HepG2 (cell line): ENCODE measurements around the gene TOM1L1. TPM values are rescaled to one million over a fixed set of nuclear protein-coding genes. Genes with fewer than 3 reads are reported as not detected.

Source experiments
- FUBP1 ChIP-seq: sonication (generic); formaldehyde crosslinking; IDR thresholded peaks from 2 replicates; pipeline ENCODE4 v1.5.1; 2020; ENCODE audit warnings: missing genetic modification reagents, mild to moderate bottlenecking, borderline replicate concordance
- HCFC1 ChIP-seq: fragments of 150-350 bp; IDR thresholded peaks from 2 replicates; pipeline ENCODE4 v1.6.1; 2014; ENCODE audit warnings: low read depth, low read length
- NCOA1 ChIP-seq: sonication (generic); formaldehyde crosslinking; IDR thresholded peaks from 2 replicates; pipeline ENCODE4 v1.9.0; 2021; ENCODE audit warnings: missing genetic modification reagents
- NFIB ChIP-seq: sonication (generic); formaldehyde crosslinking; IDR thresholded peaks from 2 replicates; pipeline ENCODE4 v1.9.0; 2021; ENCODE audit warnings: missing genetic modification reagents, mild to moderate bottlenecking, borderline replicate concordance
- SP4 ChIP-seq: sonication (generic); formaldehyde crosslinking; IDR thresholded peaks from 2 replicates; pipeline ENCODE4 v1.8.1; 2023; ENCODE audit warnings: mild to moderate bottlenecking, missing genetic modification reagents
- ZNF383 ChIP-seq: sonication (generic); formaldehyde crosslinking; IDR thresholded peaks from 2 replicates; pipeline ENCODE4 v1.4.0; 2020; ENCODE audit warnings: missing genetic modification reagents, mild to moderate bottlenecking, borderline replicate concordance
- ZNF572 ChIP-seq: sonication (generic); formaldehyde crosslinking; IDR thresholded peaks from 2 replicates; pipeline ENCODE4 v1.5.1; 2020; ENCODE audit warnings: mild to moderate bottlenecking, missing genetic modification reagents
- ZXDC ChIP-seq: sonication (generic); formaldehyde crosslinking; IDR thresholded peaks from 2 replicates; pipeline ENCODE4 v1.5.0; 2020; ENCODE audit warnings: mild to moderate bottlenecking, missing genetic modification reagents
- polyA plus RNA-seq, 8 experiments: library from polyadenylated mRNA; depleted of rRNA in 3 of 8; stranded (reverse) in 7 of 8; unstranded in 1 of 8; fragments of >200 nt; fragmentation: Illumina TruSeq in 4 of 8; extraction: Trizol in 4 of 8; gene quantifications; 2 replicates each; pipeline versions ENCODE4 v1.2.1 to v1.2.3, GENCODE V29; 2011 to 2016; ENCODE audit warnings: low read depth in 4 of 8, missing spikeins in 1 of 8, mixed read lengths in 1 of 8; ENCODE audit not compliant: insufficient read depth in 1 of 8
- total RNA-seq, 5 experiments: library from RNA; depleted of rRNA; stranded (reverse); fragments of >200 nt; fragmentation: Illumina TruSeq; extraction: Trizol; gene quantifications; 2 replicates each; pipeline ENCODE4 v1.2.3, GENCODE V29; 2016; ENCODE audit warnings: low read depth in 1 of 5
- TF ChIP-seq, protein P1 (sequence below), 2 experiments: IDR thresholded peaks; 2 replicates each; pipeline ENCODE4 v1.6.1; 2011 to 2012; ENCODE audit warnings: low read length in 2 of 2, borderline replicate concordance in 1 of 2, low read depth in 1 of 2, mild to moderate bottlenecking in 1 of 2, moderate library complexity in 1 of 2
- TF ChIP-seq, protein P2 (sequence below): sonication (generic); formaldehyde crosslinking; IDR thresholded peaks from 2 replicates; pipeline ENCODE4 v1.9.0; 2021; ENCODE audit warnings: mild to moderate bottlenecking, missing genetic modification reagents

The TOM1L1 gene
- total and polyA plus RNA-seq, 2 of the 13 experiments (the other 11 are each of a cell fraction or from before 2014, with no cell fraction given): 45.3 to 51.3 TPM

DNA sequence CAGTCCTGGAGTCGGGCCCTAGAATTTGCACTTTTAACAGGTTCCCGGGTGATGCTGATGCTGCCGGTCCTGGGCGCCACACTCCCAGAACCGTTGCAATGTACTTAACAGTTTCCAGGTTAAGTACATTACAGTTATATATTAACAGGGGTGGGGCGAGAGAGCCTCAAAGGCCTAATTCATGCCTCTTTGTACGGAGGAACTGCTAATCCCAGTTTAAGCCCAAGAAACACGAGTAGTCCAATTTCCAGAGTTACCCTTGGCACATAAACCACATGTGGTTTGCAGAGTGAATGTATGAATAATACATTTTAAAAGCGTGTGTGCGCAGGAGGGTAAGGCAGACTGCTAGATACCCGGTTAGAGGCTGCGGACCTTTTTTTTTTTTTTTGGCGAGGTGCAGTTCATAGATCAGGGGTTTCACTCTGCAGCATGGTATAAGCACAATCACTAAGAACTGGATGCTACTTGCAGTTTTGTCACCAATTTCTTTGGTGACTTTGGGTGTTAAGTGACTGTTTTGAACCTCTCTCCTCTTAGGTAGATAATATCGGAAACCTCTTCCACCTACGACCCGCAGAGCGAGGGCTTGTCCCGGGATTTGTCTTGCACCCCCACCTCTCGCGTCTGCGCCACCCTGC lies 67.1 kb downstream of the TOM1L1 start (continued):
- no peak for TF ChIP-seq HCFC1
- TF ChIP-seq SP4 (CRISPR knock-in tag): no peak
- 0 out of 2 replicates have a peak, but pooled peaks have one; percentile 35 for TF ChIP-seq ZXDC (CRISPR knock-in tag)
- TF ChIP-seq ZNF572 (CRISPR knock-in tag): no peak
- TF ChIP-seq NFIB (CRISPR knock-in tag): no peak
- TF ChIP-seq FUBP1 (CRISPR knock-in tag): no peak
- no peak for TF ChIP-seq NCOA1
- TF ChIP-seq, protein P1, sequence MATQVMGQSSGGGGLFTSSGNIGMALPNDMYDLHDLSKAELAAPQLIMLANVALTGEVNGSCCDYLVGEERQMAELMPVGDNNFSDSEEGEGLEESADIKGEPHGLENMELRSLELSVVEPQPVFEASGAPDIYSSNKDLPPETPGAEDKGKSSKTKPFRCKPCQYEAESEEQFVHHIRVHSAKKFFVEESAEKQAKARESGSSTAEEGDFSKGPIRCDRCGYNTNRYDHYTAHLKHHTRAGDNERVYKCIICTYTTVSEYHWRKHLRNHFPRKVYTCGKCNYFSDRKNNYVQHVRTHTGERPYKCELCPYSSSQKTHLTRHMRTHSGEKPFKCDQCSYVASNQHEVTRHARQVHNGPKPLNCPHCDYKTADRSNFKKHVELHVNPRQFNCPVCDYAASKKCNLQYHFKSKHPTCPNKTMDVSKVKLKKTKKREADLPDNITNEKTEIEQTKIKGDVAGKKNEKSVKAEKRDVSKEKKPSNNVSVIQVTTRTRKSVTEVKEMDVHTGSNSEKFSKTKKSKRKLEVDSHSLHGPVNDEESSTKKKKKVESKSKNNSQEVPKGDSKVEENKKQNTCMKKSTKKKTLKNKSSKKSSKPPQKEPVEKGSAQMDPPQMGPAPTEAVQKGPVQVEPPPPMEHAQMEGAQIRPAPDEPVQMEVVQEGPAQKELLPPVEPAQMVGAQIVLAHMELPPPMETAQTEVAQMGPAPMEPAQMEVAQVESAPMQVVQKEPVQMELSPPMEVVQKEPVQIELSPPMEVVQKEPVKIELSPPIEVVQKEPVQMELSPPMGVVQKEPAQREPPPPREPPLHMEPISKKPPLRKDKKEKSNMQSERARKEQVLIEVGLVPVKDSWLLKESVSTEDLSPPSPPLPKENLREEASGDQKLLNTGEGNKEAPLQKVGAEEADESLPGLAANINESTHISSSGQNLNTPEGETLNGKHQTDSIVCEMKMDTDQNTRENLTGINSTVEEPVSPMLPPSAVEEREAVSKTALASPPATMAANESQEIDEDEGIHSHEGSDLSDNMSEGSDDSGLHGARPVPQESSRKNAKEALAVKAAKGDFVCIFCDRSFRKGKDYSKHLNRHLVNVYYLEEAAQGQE (IDR thresholded peaks at IDR 0.05; ENCODE audit: borderline replicate concordance in 1 of 2, low read depth in 1 of 2, low read length in 2 of 2): 0 out of 4 replicates have a peak, but pooled peaks of 1 of the 2 experiments have one; percentile 4
- TF ChIP-seq ZNF383 (CRISPR knock-in tag): peak; percentile 40; the same call in 1 of the 2 replicates
- TF ChIP-seq, protein P2, sequence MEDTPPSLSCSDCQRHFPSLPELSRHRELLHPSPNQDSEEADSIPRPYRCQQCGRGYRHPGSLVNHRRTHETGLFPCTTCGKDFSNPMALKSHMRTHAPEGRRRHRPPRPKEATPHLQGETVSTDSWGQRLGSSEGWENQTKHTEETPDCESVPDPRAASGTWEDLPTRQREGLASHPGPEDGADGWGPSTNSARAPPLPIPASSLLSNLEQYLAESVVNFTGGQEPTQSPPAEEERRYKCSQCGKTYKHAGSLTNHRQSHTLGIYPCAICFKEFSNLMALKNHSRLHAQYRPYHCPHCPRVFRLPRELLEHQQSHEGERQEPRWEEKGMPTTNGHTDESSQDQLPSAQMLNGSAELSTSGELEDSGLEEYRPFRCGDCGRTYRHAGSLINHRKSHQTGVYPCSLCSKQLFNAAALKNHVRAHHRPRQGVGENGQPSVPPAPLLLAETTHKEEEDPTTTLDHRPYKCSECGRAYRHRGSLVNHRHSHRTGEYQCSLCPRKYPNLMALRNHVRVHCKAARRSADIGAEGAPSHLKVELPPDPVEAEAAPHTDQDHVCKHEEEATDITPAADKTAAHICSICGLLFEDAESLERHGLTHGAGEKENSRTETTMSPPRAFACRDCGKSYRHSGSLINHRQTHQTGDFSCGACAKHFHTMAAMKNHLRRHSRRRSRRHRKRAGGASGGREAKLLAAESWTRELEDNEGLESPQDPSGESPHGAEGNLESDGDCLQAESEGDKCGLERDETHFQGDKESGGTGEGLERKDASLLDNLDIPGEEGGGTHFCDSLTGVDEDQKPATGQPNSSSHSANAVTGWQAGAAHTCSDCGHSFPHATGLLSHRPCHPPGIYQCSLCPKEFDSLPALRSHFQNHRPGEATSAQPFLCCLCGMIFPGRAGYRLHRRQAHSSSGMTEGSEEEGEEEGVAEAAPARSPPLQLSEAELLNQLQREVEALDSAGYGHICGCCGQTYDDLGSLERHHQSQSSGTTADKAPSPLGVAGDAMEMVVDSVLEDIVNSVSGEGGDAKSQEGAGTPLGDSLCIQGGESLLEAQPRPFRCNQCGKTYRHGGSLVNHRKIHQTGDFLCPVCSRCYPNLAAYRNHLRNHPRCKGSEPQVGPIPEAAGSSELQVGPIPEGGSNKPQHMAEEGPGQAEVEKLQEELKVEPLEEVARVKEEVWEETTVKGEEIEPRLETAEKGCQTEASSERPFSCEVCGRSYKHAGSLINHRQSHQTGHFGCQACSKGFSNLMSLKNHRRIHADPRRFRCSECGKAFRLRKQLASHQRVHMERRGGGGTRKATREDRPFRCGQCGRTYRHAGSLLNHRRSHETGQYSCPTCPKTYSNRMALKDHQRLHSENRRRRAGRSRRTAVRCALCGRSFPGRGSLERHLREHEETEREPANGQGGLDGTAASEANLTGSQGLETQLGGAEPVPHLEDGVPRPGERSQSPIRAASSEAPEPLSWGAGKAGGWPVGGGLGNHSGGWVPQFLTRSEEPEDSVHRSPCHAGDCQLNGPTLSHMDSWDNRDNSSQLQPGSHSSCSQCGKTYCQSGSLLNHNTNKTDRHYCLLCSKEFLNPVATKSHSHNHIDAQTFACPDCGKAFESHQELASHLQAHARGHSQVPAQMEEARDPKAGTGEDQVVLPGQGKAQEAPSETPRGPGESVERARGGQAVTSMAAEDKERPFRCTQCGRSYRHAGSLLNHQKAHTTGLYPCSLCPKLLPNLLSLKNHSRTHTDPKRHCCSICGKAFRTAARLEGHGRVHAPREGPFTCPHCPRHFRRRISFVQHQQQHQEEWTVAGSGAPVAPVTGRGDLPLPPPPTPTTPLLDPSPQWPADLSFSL (CRISPR knock-in tag): no peak
